Measurements from ENCODE around the gene UNC80. TPM values are rescaled to one million over a fixed set of nuclear protein-coding genes. Genes with fewer than 3 reads are reported as not detected.

Gene UNC80
- polyA plus RNA-seq, 2 of the 4 experiments (the other 2 are of a cell fraction): not detected

GRCh38 chr2:209969692-209970091 lies 198.1 kb downstream of the UNC80 start:
- Histone ChIP-seq H3K4me3 (no peak overlapping the region), H3K4me2 (no peak overlapping the region), H3K9me3 (no peaks in the 10 kb centered on the region), H3K27ac (no peak overlapping the region), H3K4me1 (no peaks in the 10 kb centered on the region)
- TF ChIP-seq POLR2A (IDR thresholded peaks at IDR 0.05; ENCODE audit: low read length) (no peak), KDM5A (IDR thresholded peaks at IDR 0.05) (no peak), FOSB (CRISPR knock-in tag; IDR thresholded peaks at IDR 0.05) (no peak), RCOR1 (IDR thresholded peaks at IDR 0.05; ENCODE audit: low read depth, low read length) (no peak), CHD2 (IDR thresholded peaks at IDR 0.05; ENCODE audit: low read length, partially characterized antibody) (no peak), TFCP2L1 (CRISPR knock-in tag; IDR thresholded peaks at IDR 0.05) (no peak), MAFK (IDR thresholded peaks at IDR 0.05; ENCODE audit: partially characterized antibody) (no peak), E2F6 (IDR thresholded peaks at IDR 0.05; ENCODE audit: borderline replicate concordance, low read depth) (no peak), ZC3H11A (IDR thresholded peaks at IDR 0.05) (no peak), POLR2AphosphoS2 (conservative IDR thresholded peaks at IDR 0.05; ENCODE audit: low read length) (no peak), RNF2 (IDR thresholded peaks at IDR 0.05; ENCODE audit: borderline replicate concordance, low read depth) (no peak), NR3C1 (IDR thresholded peaks at IDR 0.05) (no peak)
- TF ChIP-seq, protein P1, sequence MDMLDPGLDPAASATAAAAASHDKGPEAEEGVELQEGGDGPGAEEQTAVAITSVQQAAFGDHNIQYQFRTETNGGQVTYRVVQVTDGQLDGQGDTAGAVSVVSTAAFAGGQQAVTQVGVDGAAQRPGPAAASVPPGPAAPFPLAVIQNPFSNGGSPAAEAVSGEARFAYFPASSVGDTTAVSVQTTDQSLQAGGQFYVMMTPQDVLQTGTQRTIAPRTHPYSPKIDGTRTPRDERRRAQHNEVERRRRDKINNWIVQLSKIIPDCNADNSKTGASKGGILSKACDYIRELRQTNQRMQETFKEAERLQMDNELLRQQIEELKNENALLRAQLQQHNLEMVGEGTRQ (IDR thresholded peaks at IDR 0.05): no peak
- POLR2A ChIA-PET: no interaction called here
- ATAC-seq (no peak), DNase-seq (ENCODE audit: low read depth in 1 of 2, low spot score in 1 of 2) (no peak), FAIRE-seq (no peak)
- WGBS (ENCODE audit: missing lambda C conversion rate): 63% methylated on average over 4 of the region's 4 CpGs
- CTCF ChIA-PET: interaction anchor here (0.9 to 1.2 kb wide), 2 partner anchors 8 to 229 kb away, joined by 3 to 10 read pairs; no protein-coding TSS in a partner anchor

DNA sequence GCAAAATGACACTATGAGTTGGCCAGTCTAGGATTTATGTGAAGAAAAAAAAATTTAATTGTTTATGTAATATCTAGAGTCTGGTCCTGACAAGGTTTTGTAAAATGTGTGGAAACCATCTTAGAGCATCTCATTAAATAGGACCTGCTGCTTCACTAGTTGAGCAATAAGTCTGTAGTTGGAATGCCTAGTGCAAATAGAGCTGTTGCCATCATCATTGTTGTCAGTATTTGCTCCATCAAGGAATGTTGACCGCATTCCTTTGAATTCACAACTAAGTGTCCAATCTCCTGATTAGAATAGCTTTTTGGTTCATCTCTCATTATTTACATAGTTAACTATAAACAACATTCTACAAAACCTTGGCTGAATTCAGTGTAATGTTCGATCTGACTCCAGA lies 198.6 kb downstream of the UNC80 start:
- 42% methylated on average over 2 of the region's 2 CpGs for WGBS (ENCODE audit: missing lambda C conversion rate)
- no peak overlapping the region for H3K4me2 ChIP-seq
- POLR2A ChIA-PET: no interaction called here
- no peak overlapping the region for H3K27ac ChIP-seq
- H3K9me3 ChIP-seq: no peaks in the 10 kb centered on the region
- ATAC-seq (no peak), FAIRE-seq (no peak), DNase-seq (ENCODE audit: low read depth in 1 of 2, low spot score in 1 of 2) (peak in 1 of 2 experiments; percentile 5)
- CTCF ChIA-PET: interaction anchor here (1.5 kb wide), 1 partner anchor 10 kb away, joined by 3 read pairs; no protein-coding TSS in a partner anchor
- no peaks in the 10 kb centered on the region for H3K4me1 ChIP-seq
- H3K4me3 ChIP-seq: no peak overlapping the region
- TF ChIP-seq HEYL (CRISPR knock-in tag; IDR thresholded peaks at IDR 0.05): no peak
- TF ChIP-seq, protein P2, sequence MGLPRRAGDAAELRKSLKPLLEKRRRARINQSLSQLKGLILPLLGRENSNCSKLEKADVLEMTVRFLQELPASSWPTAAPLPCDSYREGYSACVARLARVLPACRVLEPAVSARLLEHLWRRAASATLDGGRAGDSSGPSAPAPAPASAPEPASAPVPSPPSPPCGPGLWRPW (IDR thresholded peaks at IDR 0.05): no peak
- TF ChIP-seq HOXB13 (CRISPR knock-in tag; IDR thresholded peaks at IDR 0.05; ENCODE audit: low read depth): no peak
- no peak for TF ChIP-seq FOXS1 (CRISPR knock-in tag; IDR thresholded peaks at IDR 0.05)
- no peak for TF ChIP-seq RFX5 (IDR thresholded peaks at IDR 0.05)

DNA sequence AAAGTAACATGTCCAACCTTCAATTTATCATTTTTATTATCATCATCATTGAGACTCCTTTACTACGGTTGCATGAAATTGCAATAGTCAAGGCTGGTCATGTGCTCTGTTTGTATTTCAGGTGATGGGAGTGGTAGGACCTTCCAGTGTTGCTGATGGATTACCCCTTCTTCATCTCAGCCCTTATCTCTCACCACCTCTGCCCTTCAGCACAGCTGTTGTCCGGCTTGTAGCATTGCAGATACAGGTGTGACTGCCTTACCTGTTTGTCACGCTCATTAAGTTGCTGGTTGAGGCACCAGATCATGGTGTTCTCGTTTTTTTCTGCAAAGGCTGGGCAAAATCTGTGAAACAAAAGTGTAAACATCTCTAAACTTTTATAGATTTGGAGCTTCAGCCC lies 199.1 kb downstream of the UNC80 start:
- FAIRE-seq (no peak), ATAC-seq (no peak), DNase-seq (ENCODE audit: low read depth in 1 of 2, low spot score in 1 of 2) (no peak)
- CTCF ChIA-PET: interaction anchor here (1.5 kb wide), 1 partner anchor 10 kb away, joined by 3 read pairs; no protein-coding TSS in a partner anchor
- Histone ChIP-seq H3K27ac (no peak overlapping the region), H3K4me3 (no peak overlapping the region), H3K4me1 (no peaks in the 10 kb centered on the region), H3K9me3 (no peaks in the 10 kb centered on the region), H3K4me2 (no peak overlapping the region)
- WGBS (ENCODE audit: missing lambda C conversion rate): 12% methylated on average over 4 of the region's 4 CpGs
- TF ChIP-seq RCOR1 (IDR thresholded peaks at IDR 0.05; ENCODE audit: low read depth, low read length) (no peak), FOSL2 (IDR thresholded peaks at IDR 0.05) (no peak), FOSL2 (CRISPR knock-in tag; IDR thresholded peaks at IDR 0.05) (no peak), CBX8 (IDR thresholded peaks at IDR 0.05) (no peak), ZSCAN20 (CRISPR knock-in tag; IDR thresholded peaks at IDR 0.05) (no peak), E2F6 (IDR thresholded peaks at IDR 0.05; ENCODE audit: borderline replicate concordance, low read depth) (no peak), ELK1 (IDR thresholded peaks at IDR 0.05; ENCODE audit: low read depth, low read length) (no peak), ZC3H11A (IDR thresholded peaks at IDR 0.05) (no peak), RAD21 (conservative IDR thresholded peaks at IDR 0.05 in 1 of 2, IDR thresholded peaks at IDR 0.05 in 1 of 2) (no peak), CHD4 (IDR thresholded peaks at IDR 0.05; ENCODE audit: borderline replicate concordance) (no peak), SREBF2 (IDR thresholded peaks at IDR 0.05) (no peak), MAX (IDR thresholded peaks at IDR 0.05) (no peak), CEBPB (IDR thresholded peaks at IDR 0.05) (no peak), KDM5A (IDR thresholded peaks at IDR 0.05) (no peak), RFX5 (IDR thresholded peaks at IDR 0.05) (no peak), SMC3 (IDR thresholded peaks at IDR 0.05) (no peak), MAFK (IDR thresholded peaks at IDR 0.05; ENCODE audit: partially characterized antibody) (no peak)
- POLR2A ChIA-PET: interaction anchor here (0.5 kb wide), 1 partner anchor 116 kb away, joined by 3 read pairs; no protein-coding TSS in a partner anchor
